Hepatocyte (in vitro differentiated cells): ENCODE results near the gene DLX5. TPM values are rescaled to one million over a fixed set of nuclear protein-coding genes. Genes with fewer than 3 reads are reported as not detected.
A peak's percentile ranks its signal among the peaks of the same experiment; 100 is the strongest.

ENCODE experiments used
- DNase-seq: peaks from one replicate; pipeline ENCODE4 v3.0.0-alpha.2; 2016; ENCODE audit warnings: low spot score
- H2AFZ ChIP-seq: fragments of 200-600 bp; sonication (generic); 2 replicates; pipeline ENCODE4 v1.6.0; 2016; ENCODE audit warnings: antibody characterized with exemption, mild to moderate bottlenecking
- H3K27ac ChIP-seq: fragments of 200-600 bp; sonication (generic); 2 replicates; pipeline ENCODE4 v1.5.1; 2016; ENCODE audit warnings: mild to moderate bottlenecking
- H3K27me3 ChIP-seq: fragments of 200-600 bp; sonication (generic); 2 replicates; pipeline ENCODE4 v1.6.1; 2016
- H3K36me3 ChIP-seq: fragments of 200-600 bp; sonication (generic); replicated peaks from 2 replicates; pipeline ENCODE4 v1.5.1; 2016; ENCODE audit warnings: low read depth; ENCODE audit not compliant: insufficient read depth
- H3K4me1 ChIP-seq: fragments of 200-600 bp; sonication (generic); 2 replicates; pipeline ENCODE4 v1.5.1; 2016; ENCODE audit warnings: mild to moderate bottlenecking, moderate library complexity; ENCODE audit not compliant: insufficient read depth
- H3K4me2 ChIP-seq: fragments of 200-600 bp; sonication (generic); 2 replicates; pipeline ENCODE4 v1.6.0; 2016
- H3K4me3 ChIP-seq: fragments of 200-600 bp; sonication (generic); 2 replicates; pipeline ENCODE4 v1.5.1; 2016; ENCODE audit warnings: mild to moderate bottlenecking
- H3K79me2 ChIP-seq: fragments of 200-600 bp; sonication (generic); 2 replicates; pipeline ENCODE4 v1.6.0; 2017; ENCODE audit warnings: mild to moderate bottlenecking
- H3K9me2 ChIP-seq: fragments of 200-600 bp; sonication (generic); replicated peaks from 2 replicates; pipeline ENCODE4 v1.6.0; 2017; ENCODE audit warnings: mild to moderate bottlenecking; ENCODE audit not compliant: insufficient read depth
- H3K9me3 ChIP-seq: fragments of 200-600 bp; sonication (generic); 2 replicates; pipeline ENCODE4 v1.5.1; 2016; ENCODE audit warnings: low read depth, mild to moderate bottlenecking
- H4K20me1 ChIP-seq: fragments of 200-600 bp; sonication (generic); 2 replicates; pipeline ENCODE4 v1.6.0; 2016; ENCODE audit warnings: mild to moderate bottlenecking; ENCODE audit not compliant: insufficient read depth, poor library complexity, severe bottlenecking
- EZH2 ChIP-seq: fragments of 200-600 bp; sonication (generic); IDR thresholded peaks from 2 replicates; pipeline ENCODE4 v1.6.1; 2016; ENCODE audit warnings: antibody characterized with exemption, mild to moderate bottlenecking, borderline replicate concordance
- EZH2phosphoT487 ChIP-seq: fragments of 200-600 bp; sonication (generic); IDR thresholded peaks from one replicate; pipeline ENCODE4 v1.6.1; 2018; ENCODE audit warnings: antibody characterized with exemption, mild to moderate bottlenecking, low read depth, moderate library complexity; ENCODE audit not compliant: unreplicated experiment, severe bottlenecking
- WGBS: methylation state at CpG from one replicate; pipeline ENCODE4 v1.1.6; 2016; ENCODE audit warnings: low lambda C conversion rate; ENCODE audit errors: missing lambda C conversion rate; 5-methylcytosine and 5-hydroxymethylcytosine counted together
- polyA plus RNA-seq: library from polyadenylated mRNA; unstranded; fragments of >200 nt; fragmentation: Nextera tagmentation; extraction: Ambion mirVana; gene quantifications from 2 replicates; pipeline ENCODE4 v1.2.1, GENCODE V29; 2016
- total RNA-seq: library from RNA; depleted of rRNA; stranded (reverse); fragments of >200 nt; gene quantifications from 2 replicates; pipeline ENCODE4 v1.2.3, GENCODE V29; 2014
- TF ChIP-seq, protein P1 (sequence below): fragments of 200-600 bp; sonication (generic); IDR thresholded peaks from 2 replicates; pipeline ENCODE4 v1.5.1; 2016; ENCODE audit warnings: antibody characterized with exemption, mild to moderate bottlenecking; ENCODE audit not compliant: poor library complexity

DLX5 gene
- total and polyA plus RNA-seq, 2 experiments from 2014 or later, result 5.0 to 22.1 TPM

DNA sequence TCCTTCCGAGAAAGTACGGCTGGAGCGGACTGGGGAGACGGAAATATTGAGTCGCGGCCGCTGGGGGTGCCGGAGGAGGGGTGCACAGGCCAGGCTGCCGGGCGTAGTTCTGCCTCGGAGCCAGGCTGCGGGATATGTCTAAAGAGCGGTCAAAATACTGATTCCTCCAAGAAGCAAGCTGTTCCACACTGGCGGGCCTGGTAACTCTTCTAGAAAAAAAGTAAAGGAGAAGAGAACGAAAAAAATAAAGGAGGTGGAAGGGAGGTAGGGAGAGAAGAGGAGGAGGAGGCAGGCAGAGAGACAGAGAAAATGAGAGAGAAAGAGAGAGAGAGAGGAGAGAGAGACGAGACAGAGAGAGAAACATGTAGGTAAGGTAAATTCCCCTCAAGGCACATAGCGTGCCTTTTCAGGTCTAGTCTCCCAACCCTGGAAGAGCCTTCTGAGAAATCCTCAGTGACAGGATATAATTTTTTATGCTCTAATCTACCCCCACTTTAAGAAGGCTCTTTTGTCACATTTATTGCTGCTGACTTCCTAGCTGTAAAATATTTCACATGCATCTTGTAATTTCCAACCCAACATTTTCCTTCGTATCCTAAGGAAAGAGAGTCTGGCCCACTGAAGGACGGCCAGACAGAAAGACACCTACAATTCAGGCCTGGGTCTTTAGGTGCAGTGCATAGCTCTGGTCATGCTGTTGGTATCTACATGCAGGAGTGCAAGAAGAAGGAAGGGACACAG is 5.7 kb downstream of the DLX5 start:
- Histone ChIP-seq H2AFZ (no peak overlapping the region), H3K79me2 (peaks cover 40% of the 10 kb centered on the region), H3K9me3 (no peaks in the 10 kb centered on the region), H4K20me1 (no peaks in the 10 kb centered on the region), H3K4me3 (no peak overlapping the region), H3K36me3 (no peaks in the 10 kb centered on the region), H3K4me2 (peak overlapping the region; percentile 72), H3K9me2 (no peaks in the 10 kb centered on the region), H3K4me1 (peaks cover 7% of the 10 kb centered on the region), H3K27me3 (peaks cover 97% of the 10 kb centered on the region), H3K27ac (peak overlapping the region; percentile 95)
- 33% methylated on average over 19 of the region's 19 CpGs for WGBS
- TF ChIP-seq, protein P1, sequence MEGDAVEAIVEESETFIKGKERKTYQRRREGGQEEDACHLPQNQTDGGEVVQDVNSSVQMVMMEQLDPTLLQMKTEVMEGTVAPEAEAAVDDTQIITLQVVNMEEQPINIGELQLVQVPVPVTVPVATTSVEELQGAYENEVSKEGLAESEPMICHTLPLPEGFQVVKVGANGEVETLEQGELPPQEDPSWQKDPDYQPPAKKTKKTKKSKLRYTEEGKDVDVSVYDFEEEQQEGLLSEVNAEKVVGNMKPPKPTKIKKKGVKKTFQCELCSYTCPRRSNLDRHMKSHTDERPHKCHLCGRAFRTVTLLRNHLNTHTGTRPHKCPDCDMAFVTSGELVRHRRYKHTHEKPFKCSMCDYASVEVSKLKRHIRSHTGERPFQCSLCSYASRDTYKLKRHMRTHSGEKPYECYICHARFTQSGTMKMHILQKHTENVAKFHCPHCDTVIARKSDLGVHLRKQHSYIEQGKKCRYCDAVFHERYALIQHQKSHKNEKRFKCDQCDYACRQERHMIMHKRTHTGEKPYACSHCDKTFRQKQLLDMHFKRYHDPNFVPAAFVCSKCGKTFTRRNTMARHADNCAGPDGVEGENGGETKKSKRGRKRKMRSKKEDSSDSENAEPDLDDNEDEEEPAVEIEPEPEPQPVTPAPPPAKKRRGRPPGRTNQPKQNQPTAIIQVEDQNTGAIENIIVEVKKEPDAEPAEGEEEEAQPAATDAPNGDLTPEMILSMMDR, result no peak
- TF ChIP-seq EZH2, result peak; percentile 61
- no peak for DNase-seq

DNA sequence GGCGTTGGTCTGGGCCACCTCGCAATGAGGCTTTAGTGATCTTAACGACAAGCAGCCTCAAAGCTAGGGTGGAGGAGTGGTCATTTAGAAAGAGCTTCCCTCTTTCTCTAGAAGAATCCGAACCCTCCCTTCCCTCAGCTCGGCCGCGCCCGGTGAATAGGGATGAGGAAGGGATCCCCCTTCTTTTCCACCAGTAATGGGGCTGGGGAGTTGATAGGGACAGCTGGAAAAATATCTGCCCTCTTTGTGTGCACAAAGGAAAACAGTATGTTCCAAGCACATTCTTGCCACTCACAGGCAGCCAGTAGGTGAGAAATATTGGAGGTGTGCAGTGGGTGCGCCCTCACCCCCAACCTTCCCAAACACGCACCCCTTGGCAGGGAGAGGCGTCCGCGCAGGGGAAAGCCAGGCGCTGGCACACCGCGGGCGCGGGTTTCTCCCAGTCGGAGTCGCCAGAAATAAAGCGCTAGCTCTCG is 6.5 kb downstream of the DLX5 start:
- Histone ChIP-seq H3K9me3 (no peaks in the 10 kb centered on the region), H2AFZ (no peak overlapping the region), H3K4me3 (peak overlapping the region; percentile 29), H3K36me3 (no peaks in the 10 kb centered on the region), H3K79me2 (peaks cover 33% of the 10 kb centered on the region), H4K20me1 (no peaks in the 10 kb centered on the region), H3K9me2 (no peaks in the 10 kb centered on the region), H3K4me1 (peaks cover 6% of the 10 kb centered on the region), H3K27me3 (peaks cover 97% of the 10 kb centered on the region), H3K4me2 (peak overlapping the region; percentile 72), H3K27ac (peak overlapping the region; percentile 95)
- WGBS, result 7% methylated on average over 22 of the region's 22 CpGs
- TF ChIP-seq, protein P1, result no peak
- peak; percentile 68 for TF ChIP-seq EZH2
- no peak for DNase-seq

DNA sequence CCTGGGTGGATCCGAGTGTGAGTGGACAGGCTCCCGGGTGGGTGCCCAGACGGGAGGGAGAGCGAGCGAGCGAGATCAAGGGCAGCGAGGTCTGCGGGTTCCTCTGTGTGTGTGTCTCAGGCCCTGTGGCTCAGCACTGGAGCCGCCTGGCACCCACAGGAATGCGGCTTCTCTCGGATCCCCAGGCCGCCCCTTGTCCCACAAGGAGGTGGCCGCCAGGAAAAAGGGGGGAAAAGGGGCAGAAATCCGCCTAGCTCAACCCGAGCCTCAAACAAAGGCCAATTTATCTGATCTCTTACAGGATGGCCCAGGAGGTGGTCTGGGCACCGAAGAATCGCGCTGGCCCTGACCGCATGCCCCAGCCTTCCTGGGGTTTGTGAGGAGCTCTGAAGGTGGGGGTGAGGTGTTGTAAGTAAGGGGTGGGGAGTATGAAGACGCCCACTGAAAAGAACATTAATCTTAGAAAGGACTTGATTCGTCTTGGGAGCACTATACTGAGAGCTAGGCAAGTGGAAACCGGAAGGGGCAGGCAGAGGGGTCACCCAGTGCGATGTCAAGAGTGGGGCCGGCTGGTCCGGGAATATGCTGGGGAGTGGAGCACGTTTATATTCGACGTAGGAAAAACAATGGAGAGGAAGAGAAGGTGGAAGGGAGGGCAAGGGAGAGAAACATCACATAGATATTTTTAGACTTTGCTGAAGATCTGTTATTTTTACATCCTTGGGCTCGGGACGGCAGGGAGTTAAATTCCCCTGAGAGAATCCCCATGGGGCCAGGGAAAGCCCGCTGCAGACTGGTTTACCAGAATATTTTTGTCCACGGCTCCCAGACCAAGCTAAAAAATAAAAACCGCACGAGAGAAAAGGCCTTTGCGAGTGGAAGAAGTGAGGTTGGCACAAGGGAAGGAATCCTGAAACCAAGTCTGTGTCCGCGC is 7.2 kb downstream of the DLX5 start:
- TF ChIP-seq EZH2phosphoT487, result no peak
- TF ChIP-seq, protein P1, result no peak
- TF ChIP-seq EZH2, result no peak
- peaks cover 6% of the 10 kb centered on the region for H3K4me1 ChIP-seq
- no peaks in the 10 kb centered on the region for H3K9me3 ChIP-seq
- peak overlapping the region; percentile 72 for H3K4me2 ChIP-seq
- H3K9me2 ChIP-seq, result no peaks in the 10 kb centered on the region
- H3K79me2 ChIP-seq, result peaks cover 29% of the 10 kb centered on the region
- peak overlapping the region; percentile 95 for H3K27ac ChIP-seq
- H3K36me3 ChIP-seq, result no peaks in the 10 kb centered on the region
- no peak for DNase-seq
- H4K20me1 ChIP-seq, result no peaks in the 10 kb centered on the region
- H2AFZ ChIP-seq, result no peak overlapping the region
- H3K27me3 ChIP-seq, result peaks cover 97% of the 10 kb centered on the region
- WGBS, result 11% methylated on average over 36 of the region's 37 CpGs
- H3K4me3 ChIP-seq, result peak overlapping the region; percentile 29
